AG04449 (cell line): ENCODE measurements around the gene VIPR2.
"Not testable (repeated sequence)": the region's sequence is repeated elsewhere in the genome, so short reads cannot be mapped to it uniquely, and the experiment has no call there.

ENCODE experiments used
- CTCF ChIA-PET: fragments of 350-600 bp; formaldehyde crosslinking; extraction: SDS; loops from one replicate; lab custom pipeline; 2021; ENCODE audit warnings: antibody characterized with exemption; lab: Yijun Ruan, JAX
- POLR2A ChIA-PET: fragments of 400-600, 350-600 bp; formaldehyde crosslinking; extraction: SDS; loops from one replicate; lab custom pipeline; 2020; ENCODE audit warnings: antibody characterized with exemption, inconsistent platforms; lab: Yijun Ruan, JAX
- DNase-seq: peaks from one replicate; pipeline ENCODE4 v3.0.0-alpha.2; 2010; ENCODE audit warnings: low read depth, low spot score
- H3K4me3 ChIP-seq: 2 replicates; pipeline ENCODE4 v1.5.1; 2011; ENCODE audit warnings: low read depth, mild to moderate bottlenecking, control low read depth, low read length
- TF ChIP-seq, protein P1 (sequence below): IDR thresholded peaks from one replicate; pipeline ENCODE4 v1.5.1; 2011; ENCODE audit warnings: mild to moderate bottlenecking, moderate library complexity, low read length, control low read depth, inconsistent platforms; ENCODE audit not compliant: insufficient read depth; ENCODE audit errors: missing control alignments

The VIPR2 gene

GRCh38 chr7:159166530-159166929 is 21.9 kb upstream of the VIPR2 start:
- H3K4me3 ChIP-seq, result no peak overlapping the region
- CTCF ChIA-PET, result no interaction called here

GRCh38 chr7:159165352-159165751 is 20.7 kb upstream of the VIPR2 start:
- ChIA-PET CTCF (no interaction called here), POLR2A (no interaction called here)
- no peak overlapping the region for H3K4me3 ChIP-seq
- DNase-seq, result no peak
- TF ChIP-seq, protein P1, sequence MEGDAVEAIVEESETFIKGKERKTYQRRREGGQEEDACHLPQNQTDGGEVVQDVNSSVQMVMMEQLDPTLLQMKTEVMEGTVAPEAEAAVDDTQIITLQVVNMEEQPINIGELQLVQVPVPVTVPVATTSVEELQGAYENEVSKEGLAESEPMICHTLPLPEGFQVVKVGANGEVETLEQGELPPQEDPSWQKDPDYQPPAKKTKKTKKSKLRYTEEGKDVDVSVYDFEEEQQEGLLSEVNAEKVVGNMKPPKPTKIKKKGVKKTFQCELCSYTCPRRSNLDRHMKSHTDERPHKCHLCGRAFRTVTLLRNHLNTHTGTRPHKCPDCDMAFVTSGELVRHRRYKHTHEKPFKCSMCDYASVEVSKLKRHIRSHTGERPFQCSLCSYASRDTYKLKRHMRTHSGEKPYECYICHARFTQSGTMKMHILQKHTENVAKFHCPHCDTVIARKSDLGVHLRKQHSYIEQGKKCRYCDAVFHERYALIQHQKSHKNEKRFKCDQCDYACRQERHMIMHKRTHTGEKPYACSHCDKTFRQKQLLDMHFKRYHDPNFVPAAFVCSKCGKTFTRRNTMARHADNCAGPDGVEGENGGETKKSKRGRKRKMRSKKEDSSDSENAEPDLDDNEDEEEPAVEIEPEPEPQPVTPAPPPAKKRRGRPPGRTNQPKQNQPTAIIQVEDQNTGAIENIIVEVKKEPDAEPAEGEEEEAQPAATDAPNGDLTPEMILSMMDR, result no peak

More at GRCh38 chr7:159166530-159166929, 21.9 kb upstream of the VIPR2 start:
- DNase-seq, result no peak
- POLR2A ChIA-PET, result no interaction called here
- TF ChIP-seq, protein P1, result no peak

GRCh38 chr7:159163703-159164301 is 19.1 kb upstream of the VIPR2 start:
- H3K4me3 ChIP-seq, CTCF ChIA-PET, DNase-seq, POLR2A ChIA-PET: not testable (repeated sequence)

GRCh38 chr7:159162050-159162626 is 17.5 kb upstream of the VIPR2 start:
- H3K4me3 ChIP-seq, DNase-seq, POLR2A ChIA-PET: not testable (repeated sequence)
- CTCF ChIA-PET, result interaction anchor here (1.2 kb wide), 1 partner anchor 12 kb away, joined by 3 read pairs; no protein-coding TSS in a partner anchor

- no peak overlapping the region for H3K4me3 ChIP-seq
- ChIA-PET POLR2A (no interaction called here), CTCF (no interaction called here)
- TF ChIP-seq, protein P1, result no peak
- no peak for DNase-seq
Measured at GRCh38 chr7:159160450-159160849, 15.8 kb upstream of the VIPR2 start.

GRCh38 chr7:159159731-159160130 is 15.1 kb upstream of the VIPR2 start:
- POLR2A ChIA-PET, result no interaction called here
- CTCF ChIA-PET, result no interaction called here
- TF ChIP-seq, protein P1, result no peak

GRCh38 chr7:159158888-159159405 is 14.3 kb upstream of the VIPR2 start:
- TF ChIP-seq, protein P1, result no peak
- no peak overlapping the region for H3K4me3 ChIP-seq
- ChIA-PET POLR2A (no interaction called here), CTCF (no interaction called here)
- no peak for DNase-seq

More at GRCh38 chr7:159159731-159160130, 15.1 kb upstream of the VIPR2 start:
- no peak for DNase-seq
- H3K4me3 ChIP-seq, result no peak overlapping the region
